ENCODE data around the gene TSSK6. TPM values are rescaled to one million over a fixed set of nuclear protein-coding genes. Genes with fewer than 3 reads are reported as not detected.

TSSK6 gene
- 1 to 10 TPM in 2 of 3 donors, under 1 TPM in 1; 0.96 to 2.9 (median 2.3) TPM for total RNA-seq

DNA sequence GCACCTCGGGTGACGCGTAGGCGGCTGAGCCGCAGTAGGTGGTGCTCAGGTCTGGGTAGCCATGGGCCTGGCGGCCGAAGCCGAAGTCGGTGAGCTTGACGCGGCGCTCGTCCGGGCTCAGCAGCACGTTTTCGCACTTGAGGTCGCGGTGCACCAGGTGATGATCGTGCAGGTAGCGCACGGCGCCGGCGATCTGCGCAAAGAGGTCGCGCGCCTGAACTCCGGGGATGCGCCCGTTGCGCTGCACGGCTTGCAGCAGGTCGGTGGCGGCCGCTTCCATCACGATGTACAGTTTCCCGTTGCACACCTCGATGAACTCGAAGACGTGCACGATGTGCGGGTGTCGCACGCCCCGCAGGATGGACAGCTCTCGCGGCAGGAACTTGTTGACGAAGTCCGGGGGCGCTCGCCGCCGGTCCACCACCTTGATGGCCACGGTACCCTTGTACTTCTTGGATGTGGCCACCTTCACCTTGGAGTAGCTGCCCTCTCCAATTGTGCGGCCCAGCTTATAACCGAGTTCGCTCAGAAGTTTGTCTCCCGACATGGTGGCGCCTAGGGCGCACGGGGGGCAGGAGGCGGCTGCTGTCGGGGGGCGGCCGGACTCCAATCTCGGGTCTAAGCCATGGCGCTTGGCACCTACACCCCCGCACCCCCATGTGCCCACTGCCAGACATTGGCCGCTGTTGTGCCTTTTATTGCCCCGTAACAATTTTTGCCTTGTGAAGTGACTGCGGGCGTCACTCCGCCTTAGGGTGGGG lies at the start of gene TSSK6:
Gene TSSK6, minus strand, starts transcription at position 668 of the 761 bp plus-strand sequence. Its CDS starts 121 bp downstream, at position 547.
- peak within 1 kb of the TSS; percentile 92 to 93 for H3K27ac ChIP-seq
- TF ChIP-seq, protein P1, sequence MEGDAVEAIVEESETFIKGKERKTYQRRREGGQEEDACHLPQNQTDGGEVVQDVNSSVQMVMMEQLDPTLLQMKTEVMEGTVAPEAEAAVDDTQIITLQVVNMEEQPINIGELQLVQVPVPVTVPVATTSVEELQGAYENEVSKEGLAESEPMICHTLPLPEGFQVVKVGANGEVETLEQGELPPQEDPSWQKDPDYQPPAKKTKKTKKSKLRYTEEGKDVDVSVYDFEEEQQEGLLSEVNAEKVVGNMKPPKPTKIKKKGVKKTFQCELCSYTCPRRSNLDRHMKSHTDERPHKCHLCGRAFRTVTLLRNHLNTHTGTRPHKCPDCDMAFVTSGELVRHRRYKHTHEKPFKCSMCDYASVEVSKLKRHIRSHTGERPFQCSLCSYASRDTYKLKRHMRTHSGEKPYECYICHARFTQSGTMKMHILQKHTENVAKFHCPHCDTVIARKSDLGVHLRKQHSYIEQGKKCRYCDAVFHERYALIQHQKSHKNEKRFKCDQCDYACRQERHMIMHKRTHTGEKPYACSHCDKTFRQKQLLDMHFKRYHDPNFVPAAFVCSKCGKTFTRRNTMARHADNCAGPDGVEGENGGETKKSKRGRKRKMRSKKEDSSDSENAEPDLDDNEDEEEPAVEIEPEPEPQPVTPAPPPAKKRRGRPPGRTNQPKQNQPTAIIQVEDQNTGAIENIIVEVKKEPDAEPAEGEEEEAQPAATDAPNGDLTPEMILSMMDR (IDR thresholded peaks at IDR 0.05), result no peak
- no peak for TF ChIP-seq POLR2A (IDR thresholded peaks at IDR 0.05)
- TF ChIP-seq POLR2AphosphoS5 (IDR thresholded peaks at IDR 0.05), result no peak
- no peaks in the 10 kb centered on the region for H3K36me3 ChIP-seq
- H3K4me3 ChIP-seq, result peak within 1 kb of the TSS; percentile 83 to 85 (median 85)
- H3K9me3 ChIP-seq, result no peaks in the 10 kb centered on the region
- H3K4me1 ChIP-seq, result peaks cover 0 to 5% of the 10 kb centered on the region in 2 donors
- no peaks in the 10 kb centered on the region for H3K27me3 ChIP-seq
- intact Hi-C loops (cut with DNase I; ENCODE audit: low total_unique reads), result no loop called here
- DNase-seq (ENCODE audit: low spot score in 2 of 2), result no peak

DNA sequence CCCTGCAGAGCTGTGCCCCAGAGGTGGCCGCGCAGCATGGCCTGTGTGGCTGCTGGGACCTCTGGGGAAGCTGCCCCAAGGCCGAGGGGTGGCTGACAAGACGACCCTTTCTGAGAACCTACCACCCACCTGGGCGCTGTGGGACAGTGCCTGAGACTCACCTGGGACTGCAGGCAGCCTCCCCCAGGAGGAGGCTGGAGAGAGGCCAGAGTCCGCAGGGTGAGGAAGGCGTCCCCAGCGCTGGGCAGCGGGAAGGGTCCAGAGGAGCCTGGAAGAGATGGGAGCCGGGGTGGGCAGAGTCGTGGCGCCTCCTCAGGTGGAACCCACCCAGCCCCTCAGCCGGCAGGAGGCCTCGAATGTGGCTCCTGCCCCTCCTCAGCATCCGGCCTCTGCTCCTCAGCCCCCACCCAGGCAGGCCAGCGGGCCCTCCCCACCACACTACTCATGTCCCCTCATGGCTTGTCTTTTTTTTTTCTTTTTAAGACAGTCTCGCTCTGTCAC lies 48.0 kb upstream of the TSSK6 start:
- TF ChIP-seq, protein P1 (IDR thresholded peaks at IDR 0.05), result no peak
- no peak for TF ChIP-seq POLR2AphosphoS5 (IDR thresholded peaks at IDR 0.05)
- TF ChIP-seq POLR2A (IDR thresholded peaks at IDR 0.05), result no peak
- Histone ChIP-seq H3K4me3 (no peak overlapping the region), H3K36me3 (no peaks in the 10 kb centered on the region), H3K27ac (no peak overlapping the region), H3K9me3 (no peaks in the 10 kb centered on the region), H3K4me1 (no peaks in the 10 kb centered on the region), H3K27me3 (no peaks in the 10 kb centered on the region)
- DNase-seq (ENCODE audit: low spot score in 2 of 2), result no peak
- intact Hi-C loops (cut with DNase I; ENCODE audit: low total_unique reads), result no loop called here

DNA sequence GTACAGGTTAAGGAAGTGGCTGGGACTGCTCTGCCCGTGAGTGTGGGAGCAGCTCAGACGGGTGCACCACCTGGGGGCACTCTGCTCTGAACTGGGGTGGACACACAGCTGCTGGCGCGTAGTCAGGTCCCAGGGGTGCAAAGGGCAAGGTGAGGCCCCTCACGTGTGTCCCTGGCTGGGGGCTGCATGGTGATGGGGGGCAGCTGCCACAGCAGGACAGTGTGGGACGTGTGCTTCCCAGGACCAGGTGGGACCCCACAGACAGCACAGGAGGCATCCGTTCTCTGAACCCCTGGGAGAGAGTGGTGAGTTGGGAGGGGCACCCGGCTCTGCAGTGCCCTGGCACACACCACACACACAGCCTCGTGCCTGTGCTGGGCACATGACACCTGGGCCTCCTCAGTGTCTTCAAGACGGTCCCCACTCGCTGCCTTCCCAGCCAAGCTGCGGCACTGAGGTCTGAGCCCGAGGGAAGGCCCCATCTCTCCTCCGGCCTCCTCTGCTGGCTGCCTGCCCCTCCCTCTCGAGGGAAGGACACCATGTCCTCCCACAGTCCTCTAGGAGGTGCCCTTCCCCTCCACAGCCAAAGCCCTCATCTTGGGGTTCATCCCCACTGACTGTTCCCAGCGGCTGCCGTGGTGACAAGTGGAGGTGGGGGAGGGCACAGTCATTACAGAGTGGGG lies 47.5 kb upstream of the TSSK6 start:
- no peaks in the 10 kb centered on the region for H3K4me1 ChIP-seq
- H3K4me3 ChIP-seq, result no peak overlapping the region
- no peaks in the 10 kb centered on the region for H3K36me3 ChIP-seq
- DNase-seq (ENCODE audit: low spot score in 2 of 2), result no peak
- H3K27me3 ChIP-seq, result no peaks in the 10 kb centered on the region
- no peak for TF ChIP-seq POLR2A (IDR thresholded peaks at IDR 0.05)
- TF ChIP-seq, protein P1 (IDR thresholded peaks at IDR 0.05), result no peak
- no peaks in the 10 kb centered on the region for H3K9me3 ChIP-seq
- H3K27ac ChIP-seq, result no peak overlapping the region
- intact Hi-C loops (cut with DNase I; ENCODE audit: low total_unique reads), result no loop called here

DNA sequence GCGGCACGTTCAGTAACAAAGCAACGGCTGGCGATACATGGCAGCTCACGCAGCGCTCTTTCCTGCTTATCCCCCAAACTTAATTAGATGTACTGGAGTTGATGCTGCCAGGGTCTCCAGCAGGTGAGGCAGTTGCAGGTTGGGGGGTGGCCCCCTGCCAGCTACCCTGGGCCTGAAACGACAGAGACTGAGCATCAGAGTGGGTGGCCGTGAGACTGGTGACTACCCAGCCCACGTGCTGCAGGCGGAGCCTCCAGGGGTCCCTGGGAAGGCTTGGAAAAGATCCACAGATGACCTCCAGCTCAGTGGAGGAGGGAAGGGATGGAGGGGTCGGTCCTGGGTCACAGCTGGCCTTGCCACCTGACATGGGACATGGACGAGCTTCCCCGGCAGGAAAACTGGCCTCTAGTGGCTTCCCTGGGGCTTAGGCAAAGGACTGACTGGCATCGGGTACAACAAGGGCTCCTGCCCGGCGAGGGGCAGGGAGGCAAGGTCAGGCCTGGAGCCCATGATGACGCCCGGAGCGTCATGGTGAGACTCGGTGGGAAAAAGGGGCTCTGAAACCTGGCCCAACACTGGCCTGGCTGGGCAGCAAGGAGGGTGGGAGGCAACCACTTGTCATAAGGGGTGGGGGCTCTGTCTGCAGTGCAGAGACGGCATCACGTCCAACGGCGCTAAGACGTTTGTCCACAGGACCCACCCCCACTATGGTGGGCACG lies 46.8 kb upstream of the TSSK6 start:
- Histone ChIP-seq H3K36me3 (no peaks in the 10 kb centered on the region), H3K27ac (no peak overlapping the region), H3K9me3 (no peaks in the 10 kb centered on the region), H3K4me1 (no peaks in the 10 kb centered on the region), H3K4me3 (no peak overlapping the region), H3K27me3 (no peaks in the 10 kb centered on the region)
- TF ChIP-seq POLR2A (IDR thresholded peaks at IDR 0.05), result no peak
- no peak for TF ChIP-seq POLR2AphosphoS5 (IDR thresholded peaks at IDR 0.05)
- intact Hi-C loops (cut with DNase I; ENCODE audit: low total_unique reads), result no loop called here
- no peak for DNase-seq (ENCODE audit: low spot score in 2 of 2)

DNA sequence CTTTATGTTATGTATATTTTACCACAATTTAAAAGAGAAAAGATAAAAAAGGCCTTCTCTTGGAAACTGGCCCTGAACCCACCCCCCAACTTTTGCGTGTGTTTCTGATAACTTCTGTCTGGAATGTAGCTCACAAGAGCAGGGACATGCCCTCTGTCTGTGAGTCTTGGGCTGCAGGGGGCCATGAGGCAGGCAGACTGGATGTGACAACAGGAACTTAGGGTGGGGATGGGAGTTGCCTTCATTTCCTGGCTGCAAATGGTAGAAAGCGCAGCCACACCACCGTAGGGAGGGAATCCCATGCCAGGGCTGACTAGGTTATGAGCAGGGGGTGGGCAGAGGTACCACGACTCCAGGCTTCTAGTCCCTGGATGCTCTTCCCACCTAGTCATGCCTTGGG lies 44.6 kb upstream of the TSSK6 start:
- intact Hi-C loops (cut with DNase I; ENCODE audit: low total_unique reads), result no loop called here
- TF ChIP-seq, protein P1 (IDR thresholded peaks at IDR 0.05), result no peak
- no peak for TF ChIP-seq POLR2A (IDR thresholded peaks at IDR 0.05)
- TF ChIP-seq POLR2AphosphoS5 (IDR thresholded peaks at IDR 0.05), result no peak
- Histone ChIP-seq H3K36me3 (no peaks in the 10 kb centered on the region), H3K27me3 (no peaks in the 10 kb centered on the region), H3K4me3 (no peak overlapping the region), H3K9me3 (no peaks in the 10 kb centered on the region), H3K27ac (no peak overlapping the region), H3K4me1 (no peaks in the 10 kb centered on the region)
- DNase-seq (ENCODE audit: low spot score in 2 of 2), result no peak
